NCI-H446 (cell line): ENCODE results near the gene ASTN1.

Experiments used
- DNase-seq, 2 experiments: peaks; one replicate each; lab custom pipeline; 2025; lab: John Stamatoyannopoulos, UW

Gene ASTN1

DNA sequence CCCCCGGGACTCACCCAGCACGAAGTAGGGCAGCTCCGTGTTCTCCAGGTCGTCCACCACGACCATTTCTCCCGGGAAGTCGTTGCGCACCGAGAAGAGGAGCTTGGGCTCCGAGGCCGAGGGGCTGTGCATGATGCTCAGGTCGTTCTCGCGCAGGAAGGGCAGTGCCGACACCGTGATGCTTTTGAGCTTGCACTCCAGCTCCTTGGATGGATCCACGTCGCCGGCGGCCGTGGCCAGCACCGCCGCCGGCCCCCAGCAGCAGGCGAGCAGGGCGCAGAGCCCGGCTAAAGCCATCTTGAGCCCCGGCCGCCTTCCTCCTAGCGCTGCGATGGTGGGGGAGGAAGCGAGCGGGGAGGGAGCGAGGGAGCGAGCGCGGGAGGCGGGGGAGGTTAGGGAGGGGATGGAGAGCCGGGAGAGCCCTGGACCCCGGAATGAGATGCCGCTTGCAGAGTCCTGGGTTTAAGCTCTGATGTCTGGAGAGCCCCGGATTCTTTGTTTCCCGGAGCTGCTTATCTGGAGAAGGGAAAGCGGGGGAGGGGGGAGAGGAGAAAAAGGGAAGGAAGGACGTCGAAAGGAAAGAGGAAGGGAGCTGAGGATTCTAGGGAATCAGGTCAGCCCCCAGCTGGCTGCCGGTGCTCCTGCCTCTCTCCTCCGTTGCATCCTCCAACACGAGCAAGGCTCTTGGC, at the start of gene ASTN1:
TSS of gene ASTN1 (minus strand) at position 333 of the 689 bp plus-strand sequence. CDS start at position 297, 36 bp downstream.
- DNase-seq: no peak

DNA sequence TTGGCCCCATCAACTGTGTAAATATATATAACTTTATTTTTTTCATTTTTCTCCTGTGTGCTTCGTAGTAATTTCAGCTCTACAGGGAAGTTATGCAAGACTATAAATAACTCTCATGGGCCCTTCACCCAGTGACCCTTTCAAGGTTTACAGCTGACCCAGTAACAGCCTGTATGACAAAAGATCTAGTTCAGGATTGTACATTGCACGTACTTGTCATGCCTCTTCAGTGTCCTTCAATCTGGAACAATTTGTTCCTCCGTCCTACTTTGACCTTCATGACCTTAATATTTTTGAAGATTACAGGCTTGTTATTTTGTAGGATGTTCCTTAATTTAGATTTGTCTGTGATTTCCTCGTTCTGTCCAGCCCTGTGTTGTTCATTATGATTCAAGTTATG, 46.7 kb upstream of the ASTN1 start:
- no peak for DNase-seq

DNA sequence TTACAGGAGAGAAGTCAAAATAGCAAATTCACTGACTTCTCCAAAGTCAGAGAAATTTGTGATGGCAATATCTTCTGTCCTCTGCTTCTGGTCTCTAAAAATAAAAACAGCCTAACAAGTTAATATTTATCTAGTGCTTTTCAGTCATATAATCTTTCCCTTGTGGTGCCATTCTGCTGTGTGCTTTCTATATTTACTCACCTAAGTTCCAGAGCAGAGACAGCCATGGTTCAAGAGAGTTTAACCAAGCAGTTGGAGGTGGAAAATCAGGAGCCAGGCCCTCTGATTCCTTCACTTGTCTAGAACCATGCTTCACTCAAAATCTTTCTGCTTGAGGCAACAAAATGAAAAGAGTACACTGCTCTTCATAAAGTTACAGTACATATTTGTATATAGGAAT, 45.6 kb upstream of the ASTN1 start:
- DNase-seq: no peak

DNA sequence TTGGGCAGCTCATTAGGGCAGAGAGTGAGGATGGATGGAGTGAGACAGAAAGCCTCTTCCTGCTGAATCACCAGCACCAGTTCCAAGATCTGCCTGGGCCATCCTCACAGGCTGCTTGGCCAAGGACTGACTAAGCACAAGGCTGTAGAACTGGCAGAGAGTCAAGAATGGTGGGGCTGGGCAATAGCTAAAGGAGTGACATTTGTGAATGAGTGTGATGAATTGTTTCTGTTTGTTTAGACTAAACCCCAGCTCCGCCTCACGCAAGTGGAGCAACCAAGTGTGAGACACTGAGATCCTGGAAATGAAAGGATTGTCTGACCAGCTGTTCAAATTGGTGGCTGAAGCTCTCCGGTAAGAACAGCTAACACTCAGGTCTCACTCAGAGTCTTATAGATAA, 44.8 kb upstream of the ASTN1 start:
- DNase-seq: peak; percentile 37 to 84

DNA sequence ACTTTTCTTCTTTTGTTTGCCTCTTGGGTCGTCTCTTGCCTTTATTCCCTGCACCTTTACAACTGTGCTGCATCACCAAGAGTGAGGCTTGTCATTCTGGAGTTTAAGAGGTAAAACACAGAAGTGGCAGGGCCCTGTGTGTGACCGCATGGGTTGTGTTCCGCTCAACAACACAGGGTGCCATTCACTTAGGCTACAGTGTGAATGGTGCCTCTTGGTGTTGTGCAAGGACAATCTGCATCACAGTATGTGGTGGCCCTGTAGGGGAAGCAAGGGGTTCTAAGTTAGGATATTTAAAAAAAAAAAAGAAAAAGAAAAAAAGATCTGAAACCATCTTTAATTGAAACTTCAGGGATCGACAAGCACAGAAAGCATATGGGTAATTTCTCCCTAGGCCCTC, 44.4 kb upstream of the ASTN1 start:
- DNase-seq: no peak

DNA sequence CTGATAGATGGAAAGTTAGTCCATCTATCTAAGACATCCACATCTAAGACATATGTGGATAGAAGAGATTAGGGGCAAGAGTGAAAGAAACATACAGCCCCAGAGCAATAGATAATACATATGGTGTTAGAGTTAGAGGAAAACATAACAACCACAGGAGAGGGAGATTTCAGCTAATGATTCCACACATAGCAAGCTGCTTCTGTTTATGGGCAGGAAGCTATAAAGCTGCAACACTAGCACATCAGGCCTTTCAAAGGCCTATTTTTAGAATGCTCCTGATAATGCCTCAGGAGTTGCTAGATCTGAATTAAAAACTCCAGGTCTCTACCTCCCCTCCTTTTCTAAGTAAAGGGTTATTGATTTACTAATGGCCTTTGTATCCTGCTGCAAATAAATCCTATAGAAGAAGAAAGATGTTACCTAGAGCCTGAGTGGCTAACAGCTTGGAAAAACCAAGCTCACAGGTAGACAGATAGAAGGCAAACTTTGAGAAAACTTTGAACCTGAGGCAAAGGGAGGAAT, 42.4 kb upstream of the ASTN1 start:
- no peak for DNase-seq

DNA sequence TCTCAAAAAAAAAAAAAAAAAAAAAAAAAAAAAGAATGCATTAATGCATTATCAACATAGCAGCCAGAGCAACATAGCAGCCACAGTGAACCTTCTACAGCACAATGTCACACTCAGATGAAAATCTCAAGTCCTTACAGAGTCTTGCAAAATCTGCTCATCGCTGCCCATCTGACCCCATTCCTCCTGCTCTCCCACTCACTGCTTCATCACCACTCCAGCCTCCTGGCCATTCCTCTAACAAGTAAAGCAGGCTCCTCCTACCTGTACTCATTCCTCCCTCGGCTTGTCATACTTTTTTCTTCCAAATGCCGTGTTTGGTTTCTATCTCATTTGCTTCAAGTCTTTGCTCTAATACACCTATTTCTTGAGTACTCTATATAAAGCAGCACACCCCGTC, 35.8 kb upstream of the ASTN1 start:
- no peak for DNase-seq

DNA sequence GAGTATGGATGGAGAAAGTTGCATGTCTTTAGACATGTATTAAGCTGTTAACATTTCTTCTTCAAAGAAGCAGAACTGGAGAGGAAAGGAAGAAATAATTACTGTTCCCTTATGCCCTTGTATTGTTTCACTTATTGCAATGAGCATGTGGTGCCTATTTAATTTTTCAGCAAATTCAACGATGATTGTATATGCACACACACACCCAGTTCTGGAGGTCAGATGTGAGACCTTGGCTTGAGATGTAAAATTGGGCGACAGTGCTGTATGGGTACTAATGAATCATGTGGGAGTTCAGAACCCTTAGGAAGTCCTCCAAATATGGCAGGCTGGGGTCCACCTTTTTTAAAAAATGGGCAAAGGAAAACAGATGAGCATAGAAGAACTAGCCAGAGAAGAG, 33.7 kb upstream of the ASTN1 start:
- DNase-seq: no peak

DNA sequence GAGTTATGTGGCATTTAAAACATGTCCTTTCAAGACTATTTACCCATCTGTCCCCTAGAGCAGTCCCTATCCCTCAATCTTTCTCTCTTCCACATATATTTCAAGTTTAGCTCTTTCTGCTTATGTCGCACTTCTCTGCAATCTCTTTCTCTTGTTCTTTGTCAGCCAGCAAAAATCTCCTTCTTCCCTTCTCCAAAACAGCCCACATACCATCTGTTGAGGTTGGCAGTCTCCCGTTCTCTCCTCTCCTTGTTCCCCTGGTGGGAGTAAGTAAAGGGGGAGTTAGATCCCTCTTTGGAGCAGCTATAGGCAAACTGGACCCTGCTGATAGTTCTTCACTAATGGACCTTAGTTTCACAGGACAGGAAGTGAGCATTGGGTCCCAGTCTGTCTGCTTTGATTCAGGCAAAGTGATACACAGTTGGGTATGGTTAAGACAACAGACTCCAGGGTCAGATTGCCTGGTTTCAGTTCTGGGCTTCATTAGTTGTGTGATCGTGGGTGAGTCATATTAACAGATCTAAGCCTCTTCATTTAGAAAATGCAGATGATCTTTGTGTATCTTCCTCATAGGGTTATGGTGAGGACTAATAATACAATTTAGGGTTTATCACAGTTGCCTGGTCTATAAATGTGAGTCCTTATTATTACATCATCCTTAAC, 25.9 kb upstream of the ASTN1 start:
- no peak for DNase-seq

DNA sequence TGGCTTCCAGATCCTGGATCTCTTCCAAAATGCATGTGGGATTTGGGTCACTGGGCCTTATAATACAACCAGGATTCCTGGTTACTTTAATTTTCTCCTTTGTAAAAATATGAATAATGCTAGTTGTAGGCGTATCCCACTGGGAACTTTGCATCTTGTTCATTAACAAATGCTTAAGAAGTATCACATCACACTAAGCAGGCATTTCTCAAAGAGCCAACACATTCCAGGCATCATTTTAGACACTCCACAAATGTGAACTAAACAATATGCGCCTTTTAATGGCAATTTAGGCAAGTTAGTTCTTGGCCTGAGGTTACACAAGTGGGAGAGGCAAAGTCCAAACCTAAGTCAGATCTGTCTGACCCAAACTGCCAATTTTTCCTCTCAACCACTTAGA, 22.1 kb upstream of the ASTN1 start:
- DNase-seq: no peak

DNA sequence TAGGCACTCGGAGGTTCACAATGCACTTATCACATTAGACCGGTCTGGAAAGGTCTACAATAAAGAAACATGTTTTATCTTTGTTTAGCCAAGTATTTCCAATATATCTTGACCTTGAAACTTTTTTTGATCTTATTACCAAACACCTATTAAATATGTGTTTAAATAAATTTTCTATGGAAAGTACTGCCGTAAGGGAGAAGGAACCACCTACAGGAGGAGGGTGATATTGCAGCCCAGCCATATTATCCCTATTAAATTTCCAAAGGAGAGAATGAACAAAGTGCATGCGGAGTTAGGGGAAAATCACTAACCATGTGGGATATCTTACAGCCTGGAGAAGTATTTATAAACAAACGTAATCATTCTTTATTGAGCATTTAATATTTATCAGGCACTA, 20.7 kb upstream of the ASTN1 start:
- DNase-seq: no peak

DNA sequence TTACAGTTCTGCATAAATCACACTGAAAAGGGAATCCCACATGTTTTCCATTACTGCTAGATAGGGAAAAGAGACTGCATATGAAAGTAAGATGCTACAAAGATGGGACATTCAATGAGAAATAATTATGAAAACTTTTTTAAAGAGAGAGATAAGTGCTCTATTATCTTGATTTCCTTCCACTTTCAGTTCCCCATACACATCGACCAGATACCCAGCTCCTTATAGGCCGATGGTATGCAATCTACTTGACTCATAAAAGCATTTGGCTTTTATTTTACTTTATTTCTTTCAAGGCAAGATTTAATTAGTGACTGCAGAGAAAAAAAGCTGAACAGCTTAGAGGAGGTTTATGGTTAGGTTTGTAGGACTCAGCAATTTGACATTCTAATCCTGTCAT, 19.3 kb upstream of the ASTN1 start:
- DNase-seq: no peak

DNA sequence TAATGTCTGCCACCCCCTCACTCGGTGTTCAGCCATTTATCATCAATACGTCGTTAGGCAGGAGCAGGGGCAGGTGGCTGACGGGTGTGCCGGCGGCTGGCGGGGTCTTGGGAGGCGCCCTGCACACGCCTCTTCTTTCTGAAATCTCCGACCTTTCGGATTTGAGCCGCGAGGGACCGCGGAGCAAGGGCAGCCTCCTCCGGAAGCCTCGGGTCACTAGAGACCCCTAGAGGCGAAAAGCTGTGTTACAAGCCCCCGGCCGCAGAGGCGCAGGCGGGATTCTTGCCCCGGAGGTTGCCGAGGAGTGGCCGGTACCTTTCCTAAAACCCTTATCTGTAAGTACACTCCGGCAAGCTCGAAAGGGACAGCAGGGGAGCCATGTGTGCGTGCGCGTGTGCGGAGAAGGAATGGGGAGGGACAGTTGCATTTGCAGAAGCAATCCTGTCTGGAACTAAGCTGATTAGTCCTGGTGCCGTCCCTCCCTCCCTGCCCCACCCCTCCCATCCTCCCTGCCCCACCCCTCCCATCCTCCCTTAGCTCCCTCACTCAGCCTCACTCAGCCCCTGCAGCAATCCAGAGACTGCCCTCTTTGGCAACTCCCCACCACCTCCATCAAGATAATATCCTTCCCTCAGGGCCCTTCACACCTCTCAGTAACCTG, 17.2 kb upstream of the ASTN1 start:
- peak; percentile 50 to 72 for DNase-seq

DNA sequence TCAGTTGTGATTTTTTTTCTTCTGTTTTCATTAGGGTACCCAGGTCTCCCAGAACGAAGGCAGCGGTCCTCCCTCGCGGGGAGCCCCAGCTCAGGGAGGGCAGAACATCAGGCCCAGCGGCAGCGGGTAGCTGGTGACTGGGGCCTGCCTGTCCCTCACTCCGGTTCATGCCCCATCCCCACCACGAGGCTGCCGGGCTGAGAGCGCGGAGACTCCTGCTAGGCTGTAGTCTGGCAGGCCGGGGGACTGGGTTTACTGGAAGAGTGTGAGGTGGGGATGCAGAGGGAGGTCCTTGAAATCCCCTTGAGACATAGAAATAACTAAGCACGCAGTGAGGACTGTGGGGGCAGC, 16.7 kb upstream of the ASTN1 start:
- DNase-seq: no peak

DNA sequence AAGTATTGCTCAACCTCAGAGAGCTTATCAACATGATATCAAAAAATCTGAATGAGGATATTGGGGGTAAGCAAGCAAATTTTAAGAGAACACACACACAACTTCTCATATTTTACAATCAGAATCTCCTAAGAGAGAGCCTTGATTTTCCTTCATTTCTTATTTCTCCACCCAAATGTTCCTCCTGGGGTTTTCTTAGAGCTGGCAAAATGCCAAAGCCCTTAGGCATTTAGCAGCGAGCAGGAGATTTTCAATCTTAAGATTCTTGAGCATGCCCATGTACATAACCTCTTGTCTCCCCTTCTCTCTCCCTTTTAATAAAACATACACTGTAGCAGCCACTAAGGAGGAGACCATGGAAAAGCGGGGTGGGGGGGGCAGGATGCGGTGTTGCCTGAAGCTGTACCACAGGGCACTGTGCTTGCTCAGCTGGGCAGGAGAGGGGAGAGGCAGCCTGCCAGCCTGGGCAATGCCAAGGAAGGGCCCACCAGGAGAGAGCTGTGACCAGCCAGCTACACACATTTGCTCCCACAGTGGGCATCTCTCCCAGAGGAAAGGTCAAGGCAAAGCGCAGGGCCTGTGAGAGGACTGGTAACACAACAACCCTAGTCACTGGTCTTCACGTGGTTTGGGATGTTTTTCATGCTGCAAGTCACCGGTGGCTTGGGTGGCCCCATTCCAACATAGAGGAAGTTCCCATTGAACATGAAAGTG, 10.6 kb upstream of the ASTN1 start:
- DNase-seq: no peak

DNA sequence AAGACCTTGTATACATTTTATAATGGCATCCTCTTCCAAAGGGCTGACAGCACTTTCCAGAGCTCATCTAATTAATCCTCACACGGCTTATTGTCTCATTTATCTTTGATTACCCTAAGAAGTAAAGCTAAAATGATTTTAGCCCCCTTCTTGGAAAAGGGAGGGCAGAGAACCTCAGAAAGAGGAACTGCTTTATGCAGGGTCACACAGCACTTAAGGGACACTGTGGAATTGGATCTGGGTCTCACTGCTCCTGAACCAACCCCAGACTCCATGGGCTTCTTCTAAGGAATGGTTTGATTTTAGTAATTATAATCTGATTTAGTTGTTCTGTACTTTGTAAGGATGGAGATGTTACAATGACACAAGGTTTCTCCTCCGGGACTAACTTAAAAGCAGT, 9.5 kb upstream of the ASTN1 start:
- DNase-seq: no peak

DNA sequence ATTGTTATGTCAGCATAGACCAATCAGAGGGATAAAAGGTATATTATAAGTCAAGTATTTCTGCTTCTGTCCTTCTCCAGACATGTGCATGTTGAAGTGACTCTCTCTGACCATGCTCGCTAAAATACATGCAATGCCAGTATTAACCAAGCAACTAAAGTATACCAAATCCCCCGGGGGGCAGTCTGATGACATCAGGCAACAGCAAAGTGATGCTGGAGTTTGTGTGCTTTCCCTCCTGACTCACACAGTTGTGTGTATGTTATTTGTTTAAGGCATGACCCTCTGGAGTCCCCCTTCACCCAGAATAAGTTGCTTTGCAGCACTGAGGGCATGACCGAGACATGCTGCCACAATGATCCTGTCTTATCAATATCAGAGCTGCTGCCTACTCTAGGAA, 8.4 kb upstream of the ASTN1 start:
- DNase-seq: no peak

DNA sequence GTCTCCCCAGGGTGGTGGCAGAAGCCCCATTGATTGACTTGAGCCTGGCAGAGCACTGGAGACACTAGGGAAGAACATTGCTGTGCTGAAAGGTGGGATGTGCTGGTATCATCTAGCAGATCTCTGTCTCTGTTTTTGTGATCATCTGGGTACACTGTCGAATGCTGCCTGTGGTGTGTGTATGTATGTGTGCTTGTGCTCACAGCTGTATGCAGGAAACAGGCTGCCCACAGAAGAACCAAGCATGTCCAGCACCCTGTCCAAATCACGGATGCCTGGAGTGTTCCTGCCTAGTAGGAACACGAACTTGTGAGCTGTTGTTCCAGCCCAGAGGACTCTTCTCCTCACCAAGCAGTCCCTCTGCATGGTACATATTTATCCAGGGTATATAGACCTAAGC, 7.8 kb upstream of the ASTN1 start:
- DNase-seq: no peak

DNA sequence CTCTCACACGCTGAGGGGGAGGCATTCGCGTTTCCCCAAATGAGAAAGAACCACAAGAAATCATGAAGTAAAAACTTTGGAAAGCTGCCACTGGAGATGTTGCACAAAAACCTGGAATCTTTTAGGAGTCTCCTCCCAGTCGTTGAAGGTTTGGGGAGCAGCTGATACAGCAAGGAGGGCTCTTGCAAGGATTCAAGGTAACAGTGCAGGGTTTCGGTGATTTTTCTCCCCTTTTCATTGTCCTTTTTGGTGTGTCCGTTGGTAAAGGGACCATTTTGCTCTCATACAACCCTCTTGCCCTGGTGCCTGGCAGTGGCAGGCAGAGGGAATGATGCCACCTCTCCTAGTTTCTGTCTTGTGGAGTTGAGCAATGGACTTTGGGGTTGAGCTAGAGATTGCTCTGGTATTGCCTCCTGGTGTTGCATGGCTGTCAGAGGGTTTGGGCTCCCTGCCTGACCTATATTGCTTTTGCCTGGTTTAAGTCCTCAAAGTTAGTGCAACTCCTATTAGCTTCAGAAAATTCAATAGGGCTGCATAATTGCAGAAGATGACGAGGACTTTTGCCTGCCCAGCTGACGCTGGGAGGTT, 7.1 kb upstream of the ASTN1 start:
- no peak for DNase-seq

DNA sequence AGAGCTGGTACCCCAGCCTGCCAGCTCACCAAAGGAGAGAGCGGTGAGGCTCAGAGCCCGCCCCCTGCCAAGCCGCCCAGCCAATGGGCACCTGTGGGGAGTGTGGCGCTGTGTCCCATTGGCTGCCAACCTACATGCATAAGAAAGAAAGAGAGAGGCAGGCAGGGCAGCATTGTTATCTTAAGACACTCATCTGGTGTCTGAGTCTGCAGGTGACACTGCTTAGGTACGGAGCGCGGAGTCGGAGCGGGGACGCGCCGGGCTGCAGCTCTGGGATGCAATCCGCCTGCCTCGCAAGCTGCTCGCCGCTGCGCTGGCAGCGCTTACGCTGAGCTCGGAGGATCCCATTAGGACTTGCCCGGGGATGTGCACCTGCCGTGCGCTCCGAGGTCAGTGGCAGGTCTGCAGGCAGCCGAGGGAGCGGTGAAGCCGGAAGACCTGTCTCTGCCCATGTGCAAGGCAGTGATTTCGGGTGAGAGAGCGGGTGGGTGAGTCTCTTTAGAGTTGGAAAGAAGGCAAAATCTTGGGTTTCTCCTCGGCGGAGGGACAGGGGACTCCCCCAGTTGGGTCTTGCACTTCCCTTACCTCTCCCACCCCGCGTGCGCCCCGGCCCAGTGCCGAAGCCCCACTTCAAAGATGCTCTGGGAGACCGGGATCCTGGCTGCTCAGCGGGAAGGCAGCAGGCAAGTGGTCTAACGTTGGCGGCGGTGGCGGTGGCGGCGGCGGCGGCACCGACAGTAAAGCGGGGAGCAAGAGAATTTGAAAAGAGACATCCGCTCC, 6.4 kb upstream of the ASTN1 start, which contains the start of gene BRINP2:
TSS of gene BRINP2 (plus strand) at position 203 of the 780 bp plus-strand sequence. CDS start 58,919 bp downstream, outside the sequence.
- DNase-seq: peak in 1 of 2 experiments; percentile 23

DNA sequence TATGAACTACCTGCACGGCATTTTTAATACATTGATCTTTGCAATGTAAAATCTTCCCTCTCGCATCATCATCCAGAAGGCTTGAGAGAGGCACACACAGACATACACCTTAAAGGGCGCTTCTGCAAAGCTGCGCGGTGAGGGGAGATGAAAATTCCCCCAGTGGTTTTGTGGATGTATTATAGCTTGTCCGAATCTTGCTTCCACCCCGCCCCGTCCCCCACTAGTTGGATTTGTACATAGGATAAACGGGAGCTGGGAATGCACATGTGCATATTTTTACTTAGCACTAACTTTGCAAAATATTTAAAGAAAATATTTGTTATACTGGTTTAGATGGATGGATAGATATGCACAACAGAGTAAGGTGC, 542 bp upstream of the ASTN1 start:
- DNase-seq: no peak
